ENCODE measurements around the gene NECTIN3.

NECTIN3 gene

GRCh38 chr3:111087924-111088469 is 16.4 kb downstream of the NECTIN3 start:
- DNase-seq, result no peak

GRCh38 chr3:111096487-111097209 is 25.0 kb downstream of the NECTIN3 start:
- DNase-seq, result no peak

GRCh38 chr3:111103807-111104206 is 32.2 kb downstream of the NECTIN3 start:
- no peak for DNase-seq

GRCh38 chr3:111106993-111107661 is 35.5 kb downstream of the NECTIN3 start:
- DNase-seq, result no peak

- DNase-seq, result no peak
Measured at GRCh38 chr3:111107662-111108035, 36.0 kb downstream of the NECTIN3 start.

GRCh38 chr3:111112913-111113312 is 41.3 kb downstream of the NECTIN3 start:
- no peak for DNase-seq

GRCh38 chr3:111128884-111129283 is 57.3 kb downstream of the NECTIN3 start:
- no peak for DNase-seq

GRCh38 chr3:111130827-111131226 is 59.2 kb downstream of the NECTIN3 start:
- DNase-seq, result no peak

- DNase-seq, result no peak
Measured at GRCh38 chr3:111134302-111134701, 62.7 kb downstream of the NECTIN3 start.

GRCh38 chr3:111151438-111151837 is 79.8 kb downstream of the NECTIN3 start:
- DNase-seq, result no peak

GRCh38 chr3:111152496-111152895 is 80.9 kb downstream of the NECTIN3 start:
- DNase-seq, result no peak

GRCh38 chr3:111156517-111156916 is 84.9 kb downstream of the NECTIN3 start:
- DNase-seq, result no peak

GRCh38 chr3:111159391-111159790 is 87.8 kb downstream of the NECTIN3 start:
- DNase-seq, result no peak

GRCh38 chr3:111164621-111165020 is 93.0 kb downstream of the NECTIN3 start:
- no peak for DNase-seq

- no peak for DNase-seq
Measured at GRCh38 chr3:111165411-111165810, 93.8 kb downstream of the NECTIN3 start.

- no peak for DNase-seq
Measured at GRCh38 chr3:111173328-111173900, 101.8 kb downstream of the NECTIN3 start.

- no peak for DNase-seq
Measured at GRCh38 chr3:111173906-111174305, 102.3 kb downstream of the NECTIN3 start.

GRCh38 chr3:111190518-111190917 is 118.9 kb downstream of the NECTIN3 start:
- DNase-seq, result no peak

- no peak for DNase-seq
Measured at GRCh38 chr3:111193472-111193871, 121.9 kb downstream of the NECTIN3 start.

- DNase-seq, result no peak
Measured at GRCh38 chr3:111194048-111194447, 122.4 kb downstream of the NECTIN3 start.

- no peak for DNase-seq
Measured at GRCh38 chr3:111197485-111197884, 125.9 kb downstream of the NECTIN3 start.

GRCh38 chr3:111200027-111200426 is 128.4 kb downstream of the NECTIN3 start:
- no peak for DNase-seq

- no peak for DNase-seq
Measured at GRCh38 chr3:111210003-111210711, 138.5 kb downstream of the NECTIN3 start.
